ENCODE results near the gene AOC2.

AOC2 gene

GRCh38 chr17:42844271-42844670, at the start of gene AOC2:
AOC2 (plus strand) TSS chr17:42844580; CDS start chr17:42844627, 47 bp downstream.
- DNase-seq (ENCODE audit: low read depth): no peak

GRCh38 chr17:42795061-42795460, 49.3 kb upstream of the AOC2 start:
- DNase-seq (ENCODE audit: low read depth): no peak

- DNase-seq (ENCODE audit: low read depth): no peak
These were observed 48.9 kb upstream of the AOC2 start for GRCh38 chr17:42795465-42795864.

GRCh38 chr17:42796066-42796758, 48.2 kb upstream of the AOC2 start:
- no peak for DNase-seq (ENCODE audit: low read depth)

- no peak for DNase-seq (ENCODE audit: low read depth)
These were observed 47.0 kb upstream of the AOC2 start for GRCh38 chr17:42797067-42798007.

GRCh38 chr17:42798011-42798382, 46.4 kb upstream of the AOC2 start:
- no peak for DNase-seq (ENCODE audit: low read depth)

- DNase-seq (ENCODE audit: low read depth): peak; percentile 55
These were observed 45.7 kb upstream of the AOC2 start, which contains the start of the genes CNTD1 and COA3 for GRCh38 chr17:42798383-42799380. CNTD1 (plus strand) TSS chr17:42798861; CDS start chr17:42799068, 207 bp downstream. COA3 (minus strand) TSS chr17:42798704; CDS start chr17:42798681, 23 bp downstream.

- no peak for DNase-seq (ENCODE audit: low read depth)
These were observed 41.1 kb upstream of the AOC2 start for GRCh38 chr17:42803074-42803883.

GRCh38 chr17:42804918-42805367, 39.4 kb upstream of the AOC2 start:
- no peak for DNase-seq (ENCODE audit: low read depth)

- no peak for DNase-seq (ENCODE audit: low read depth)
These were observed 38.1 kb upstream of the AOC2 start for GRCh38 chr17:42806249-42806648.

GRCh38 chr17:42809250-42809649, 35.1 kb upstream of the AOC2 start:
- DNase-seq (ENCODE audit: low read depth): no peak

- no peak for DNase-seq (ENCODE audit: low read depth)
These were observed 29.6 kb upstream of the AOC2 start for GRCh38 chr17:42814633-42815399.

- no peak for DNase-seq (ENCODE audit: low read depth)
These were observed 26.5 kb upstream of the AOC2 start for GRCh38 chr17:42817866-42818265.

- no peak for DNase-seq (ENCODE audit: low read depth)
These were observed 26.0 kb upstream of the AOC2 start for GRCh38 chr17:42818379-42818778.

- peak; percentile 27 for DNase-seq (ENCODE audit: low read depth)
These were observed 24.3 kb upstream of the AOC2 start for GRCh38 chr17:42819939-42820535.

GRCh38 chr17:42821176-42821575, 23.2 kb upstream of the AOC2 start:
- DNase-seq (ENCODE audit: low read depth): no peak

GRCh38 chr17:42827472-42827871, 16.9 kb upstream of the AOC2 start:
- no peak for DNase-seq (ENCODE audit: low read depth)

- DNase-seq (ENCODE audit: low read depth): no peak
These were observed 13.4 kb upstream of the AOC2 start for GRCh38 chr17:42830971-42831370.

GRCh38 chr17:42832213-42832933, 12.0 kb upstream of the AOC2 start:
- DNase-seq (ENCODE audit: low read depth): no peak

All from stimulated activated CD8-positive, alpha-beta memory T cell treated with anti-CD3 and anti-CD28 coated beads, Interleukin-15, amount 100 ng/mL, for 1 hour (primary cell).